Neuronal stem cell (in vitro differentiated cells): ENCODE measurements around the gene KRT26.
"Not testable (repeated sequence)": the region's sequence is repeated elsewhere in the genome, so short reads cannot be mapped to it uniquely, and the experiment has no call there.

Experiments
- DNase-seq: peaks from one replicate; pipeline ENCODE4 v3.0.0-alpha.2; 2013; ENCODE audit warnings: low spot score
- H2AFZ ChIP-seq: one replicate; pipeline ENCODE4 v1.6.1; 2013; ENCODE audit warnings: mild to moderate bottlenecking, low read length, inconsistent platforms
- H2AK5ac ChIP-seq: 2 replicates; pipeline ENCODE4 v1.6.1; 2013; ENCODE audit warnings: low read depth, mild to moderate bottlenecking, inconsistent platforms, low read length, moderate library complexity, mixed read lengths
- H2BK120ac ChIP-seq: 2 replicates; pipeline ENCODE4 v1.6.1; 2013; ENCODE audit warnings: low read depth, mild to moderate bottlenecking, inconsistent platforms, low read length, moderate library complexity, mixed read lengths
- H2BK12ac ChIP-seq: one replicate; pipeline ENCODE4 v1.6.1; 2013; ENCODE audit warnings: low read length, inconsistent platforms
- H2BK15ac ChIP-seq: 2 replicates; pipeline ENCODE4 v1.6.1; 2013; ENCODE audit warnings: mild to moderate bottlenecking, low read length, inconsistent platforms, mixed read lengths
- H2BK5ac ChIP-seq: one replicate; pipeline ENCODE4 v1.6.1; 2013; ENCODE audit warnings: inconsistent platforms, mild to moderate bottlenecking, low read length, moderate library complexity
- H3K14ac ChIP-seq: one replicate; pipeline ENCODE4 v1.6.1; 2013; ENCODE audit warnings: low read length, inconsistent platforms
- H3K18ac ChIP-seq: 2 replicates; pipeline ENCODE4 v1.6.1; 2013; ENCODE audit warnings: low read length, inconsistent platforms
- H3K23ac ChIP-seq: 2 replicates; pipeline ENCODE4 v1.6.1; 2013; ENCODE audit warnings: low read depth, mild to moderate bottlenecking, mixed read lengths, low read length, inconsistent platforms; ENCODE audit not compliant: poor library complexity
- H3K27ac ChIP-seq: replicated peaks from 3 replicates; pipeline ENCODE4 v1.5.1; 2013; ENCODE audit warnings: low read length, inconsistent platforms
- H3K27me3 ChIP-seq, 3 experiments: 2 replicates each; pipeline ENCODE4 v1.6.1; 2013; ENCODE audit warnings: low read length in 3 of 3, mild to moderate bottlenecking in 2 of 3, inconsistent platforms in 1 of 3, low read depth in 1 of 3, mixed read lengths in 1 of 3, moderate library complexity in 1 of 3; ENCODE audit not compliant: control insufficient read depth in 3 of 3, insufficient read depth in 3 of 3
- H3K36me3 ChIP-seq, 2 donors: replicated peaks in 1 of 2; 2 replicates each; pipeline ENCODE4 v1.6.1; 2013; ENCODE audit warnings: low read length in 2 of 2; ENCODE audit not compliant: control insufficient read depth in 2 of 2, insufficient read depth in 2 of 2
- H3K4ac ChIP-seq: 2 replicates; pipeline ENCODE4 v1.6.1; 2013; ENCODE audit warnings: inconsistent platforms, mild to moderate bottlenecking, low read length, moderate library complexity
- H3K4me1 ChIP-seq, 2 donors: 1 replicate in 1 of 2; 2 replicates in 1 of 2; pipeline ENCODE4 v1.6.1; 2013; ENCODE audit warnings: low read length in 2 of 2, low read depth in 1 of 2; ENCODE audit not compliant: control insufficient read depth in 2 of 2, insufficient read depth in 1 of 2
- H3K4me2 ChIP-seq: one replicate; pipeline ENCODE4 v1.6.1; 2013; ENCODE audit warnings: mild to moderate bottlenecking, low read length, inconsistent platforms; ENCODE audit not compliant: insufficient read depth, poor library complexity, severe bottlenecking
- H3K4me3 ChIP-seq, 2 donors: 2 replicates each; pipeline ENCODE4 v1.5.1; 2013; ENCODE audit warnings: low read length in 2 of 2, mild to moderate bottlenecking in 2 of 2, inconsistent platforms in 1 of 2, moderate library complexity in 1 of 2
- H3K79me1 ChIP-seq: one replicate; pipeline ENCODE4 v1.6.1; 2013; ENCODE audit warnings: low read depth, mild to moderate bottlenecking, inconsistent platforms, low read length, moderate library complexity
- H3K9ac ChIP-seq: one replicate; pipeline ENCODE4 v1.6.1; 2013; ENCODE audit warnings: mild to moderate bottlenecking, low read depth, low read length, inconsistent platforms; ENCODE audit not compliant: poor library complexity
- H3K9me3 ChIP-seq, 2 donors: replicated peaks in 1 of 2; 2 replicates each; pipeline versions ENCODE3 to v1.6.1; 2013; ENCODE audit warnings: low read length in 2 of 2, mild to moderate bottlenecking in 2 of 2, inconsistent platforms in 1 of 2, low read depth in 1 of 2, mixed read lengths in 1 of 2, moderate library complexity in 1 of 2; ENCODE audit not compliant: control insufficient read depth in 2 of 2, insufficient read depth in 1 of 2
- H4K8ac ChIP-seq: one replicate; pipeline ENCODE4 v1.6.1; 2013; ENCODE audit warnings: low read depth, mild to moderate bottlenecking, inconsistent platforms, low read length, moderate library complexity
- H4K91ac ChIP-seq: one replicate; pipeline ENCODE4 v1.6.1; 2013; ENCODE audit warnings: low read length, low read depth, mild to moderate bottlenecking, inconsistent platforms; ENCODE audit not compliant: poor library complexity
- WGBS, 2 donors: extraction: QIAGEN DNeasy Blood & Tissue Kit; methylation state at CpG; one replicate each; pipeline ENCODE4 v1.1.7; 2013; ENCODE audit warnings: missing lambda C conversion rate in 2 of 2, mixed read lengths in 1 of 2; ENCODE audit not compliant: insufficient read length in 2 of 2, insufficient replicate concordance in 1 of 2; ENCODE audit errors: extremely low coverage in 2 of 2; 5-methylcytosine and 5-hydroxymethylcytosine counted together

The KRT26 gene

DNA sequence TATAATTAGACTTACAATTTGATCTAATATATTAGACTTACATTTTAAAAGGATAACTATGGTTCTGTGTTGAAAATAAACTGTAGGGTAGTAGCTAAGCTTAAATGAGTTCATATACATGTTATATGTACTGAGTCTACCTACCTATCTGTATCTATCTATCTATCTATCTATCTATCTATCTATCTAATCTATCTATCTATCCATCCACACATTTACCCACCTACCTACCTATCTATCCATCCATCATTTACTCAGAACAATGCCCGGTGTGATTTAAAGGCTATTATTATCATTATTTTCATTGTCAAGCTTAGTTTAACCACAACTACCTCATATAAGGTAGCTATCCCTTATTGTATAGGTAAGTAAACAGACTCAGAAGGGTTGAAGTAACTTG, 43.4 kb upstream of the KRT26 start:
- Histone ChIP-seq H4K91ac (no peak overlapping the region), H2AK5ac (no peak overlapping the region), H2BK12ac (no peak overlapping the region), H3K4me1 (peaks cover 0 to 2% of the 10 kb centered on the region in 2 donors), H3K4me3 (no peak overlapping the region), H3K18ac (no peak overlapping the region), H2AFZ (no peak overlapping the region), H3K27ac (no peak overlapping the region), H2BK15ac (no peak overlapping the region), H3K4me2 (no peak overlapping the region), H3K4ac (no peak overlapping the region), H3K9me3 (no peaks in the 10 kb centered on the region), H2BK5ac (no peak overlapping the region), H3K14ac (no peak overlapping the region), H3K23ac (no peak overlapping the region), H3K9ac (no peak overlapping the region), H3K27me3 (peaks cover 0 to 2% (median 0%) of the 10 kb centered on the region in 3 experiments), H4K8ac (no peak overlapping the region), H3K36me3 (peaks cover 4 to 14% of the 10 kb centered on the region in 2 donors), H3K79me1 (no peaks in the 10 kb centered on the region), H2BK120ac (no peak overlapping the region)
- WGBS, 2 donors: no CpG with 5 or more reads among the region's 1 CpG
- DNase-seq: no peak

GRCh38 chr17:40814657-40815056, 42.7 kb upstream of the KRT26 start:
- DNase-seq, H4K91ac ChIP-seq, H3K9ac ChIP-seq, H3K27me3 ChIP-seq, H3K23ac ChIP-seq, H3K18ac ChIP-seq, H2AK5ac ChIP-seq, H4K8ac ChIP-seq, H2BK120ac ChIP-seq, H2BK15ac ChIP-seq, H3K4me1 ChIP-seq, H3K14ac ChIP-seq, H2BK5ac ChIP-seq, H3K4me2 ChIP-seq, H3K79me1 ChIP-seq, H3K9me3 ChIP-seq, H3K27ac ChIP-seq, H2BK12ac ChIP-seq, H3K4ac ChIP-seq, H3K4me3 ChIP-seq, H2AFZ ChIP-seq: not testable (repeated sequence)
- peaks cover 4 to 14% of the 10 kb centered on the region in 2 donors for H3K36me3 ChIP-seq
- no CpG with 5 or more reads among the region's 3 CpGs for WGBS, 2 donors

GRCh38 chr17:40813804-40814203, 41.8 kb upstream of the KRT26 start:
- Histone ChIP-seq H3K4ac (no peak overlapping the region), H3K27ac (no peak overlapping the region), H3K36me3 (peaks cover 4 to 14% of the 10 kb centered on the region in 2 donors), H2BK15ac (no peak overlapping the region), H3K9me3 (no peaks in the 10 kb centered on the region), H3K23ac (no peak overlapping the region), H2AFZ (no peak overlapping the region), H4K8ac (no peak overlapping the region), H2BK5ac (no peak overlapping the region), H3K79me1 (no peaks in the 10 kb centered on the region), H3K9ac (no peak overlapping the region), H3K4me2 (no peak overlapping the region), H2BK120ac (no peak overlapping the region), H3K27me3 (peaks cover 0 to 7% (median 2%) of the 10 kb centered on the region in 3 experiments), H2BK12ac (no peak overlapping the region), H4K91ac (no peak overlapping the region), H3K4me3 (no peak overlapping the region), H2AK5ac (no peak overlapping the region), H3K18ac (no peak overlapping the region), H3K14ac (no peak overlapping the region), H3K4me1 (no peaks in the 10 kb centered on the region)
- no peak for DNase-seq
- no CpG with 5 or more reads among the region's 4 CpGs for WGBS, 2 donors

GRCh38 chr17:40812639-40813038, 40.6 kb upstream of the KRT26 start:
- peaks cover 0 to 15% (median 2%) of the 10 kb centered on the region in 3 experiments for H3K27me3 ChIP-seq
- no peak overlapping the region for H3K4me2 ChIP-seq
- H3K27ac ChIP-seq: no peak overlapping the region
- no peak overlapping the region for H3K23ac ChIP-seq
- H3K4me3 ChIP-seq: no peak overlapping the region
- no peak overlapping the region for H3K14ac ChIP-seq
- no CpG with 5 or more reads among the region's 3 CpGs for WGBS, 2 donors
- no peak overlapping the region for H3K4ac ChIP-seq
- peaks cover 4 to 12% of the 10 kb centered on the region in 2 donors for H3K36me3 ChIP-seq
- H2AFZ ChIP-seq: no peak overlapping the region
- no peak overlapping the region for H4K91ac ChIP-seq
- no peak overlapping the region for H2BK120ac ChIP-seq
- H3K18ac ChIP-seq: no peak overlapping the region
- H2BK12ac ChIP-seq: no peak overlapping the region
- no peak overlapping the region for H2AK5ac ChIP-seq
- DNase-seq: no peak
- H3K9ac ChIP-seq: no peak overlapping the region
- no peaks in the 10 kb centered on the region for H3K79me1 ChIP-seq
- no peak overlapping the region for H2BK5ac ChIP-seq
- no peak overlapping the region for H2BK15ac ChIP-seq
- no peak overlapping the region for H4K8ac ChIP-seq
- H3K9me3 ChIP-seq: no peaks in the 10 kb centered on the region
- no peaks in the 10 kb centered on the region for H3K4me1 ChIP-seq
